GM21423 (cell line): ENCODE results near the gene ERO1A.
"Not testable (repeated sequence)": the region's sequence is repeated elsewhere in the genome, so short reads cannot be mapped to it uniquely, and the experiment has no call there.

Experiments used
- ATAC-seq: cut with Tn5 transposase; IDR thresholded peaks from one replicate; pipeline ENCODE4 v1.9.1; 2021; ENCODE audit warnings: mild to moderate bottlenecking, moderate library complexity; ENCODE audit not compliant: unreplicated experiment

ERO1A gene

GRCh38 chr14:52695481-52696091 is at the start of gene ERO1A:
Gene ERO1A (minus strand): TSS chr14:52695558. CDS start chr14:52695481, 77 bp downstream.
- ATAC-seq: peak; percentile 66

- ATAC-seq: peak; percentile 25
These were observed 46.5 kb upstream of the ERO1A start for GRCh38 chr14:52741865-52742264.

GRCh38 chr14:52740751-52741150 is 45.4 kb upstream of the ERO1A start:
- ATAC-seq: no peak

GRCh38 chr14:52738409-52738808 is 43.1 kb upstream of the ERO1A start:
- no peak for ATAC-seq

- no peak for ATAC-seq
These were observed 40.6 kb upstream of the ERO1A start for GRCh38 chr14:52735921-52736489.

- no peak for ATAC-seq
These were observed 38.5 kb upstream of the ERO1A start for GRCh38 chr14:52733824-52734223.

- no peak for ATAC-seq
These were observed 35.4 kb upstream of the ERO1A start for GRCh38 chr14:52730709-52731111.

- ATAC-seq: peak; percentile 94
These were observed 34.8 kb upstream of the ERO1A start, which contains the start of gene STYX for GRCh38 chr14:52729925-52730708. Gene STYX (plus strand): TSS chr14:52730166. CDS start chr14:52730475, 309 bp downstream.

GRCh38 chr14:52729585-52729924 is 34.2 kb upstream of the ERO1A start:
- no peak for ATAC-seq

GRCh38 chr14:52729035-52729434 is 33.7 kb upstream of the ERO1A start:
- ATAC-seq: not testable (repeated sequence)

- ATAC-seq: not testable (repeated sequence)
These were observed 32.2 kb upstream of the ERO1A start for GRCh38 chr14:52727509-52727908.

GRCh38 chr14:52724360-52724644 is 28.9 kb upstream of the ERO1A start:
- no peak for ATAC-seq

GRCh38 chr14:52723514-52724359 is 28.4 kb upstream of the ERO1A start:
- no peak for ATAC-seq

- no peak for ATAC-seq
These were observed 20.8 kb upstream of the ERO1A start for GRCh38 chr14:52716155-52716554.

GRCh38 chr14:52711666-52712065 is 16.3 kb upstream of the ERO1A start:
- no peak for ATAC-seq

- peak; percentile 97 for ATAC-seq
These were observed 11.7 kb upstream of the ERO1A start, which contains the start of gene PSMC6 for GRCh38 chr14:52706724-52707706. Gene PSMC6 (plus strand): TSS chr14:52707200. CDS start chr14:52707220, 20 bp downstream.

- ATAC-seq: no peak
These were observed 10.9 kb upstream of the ERO1A start for GRCh38 chr14:52706286-52706685.

- no peak for ATAC-seq
These were observed 8.3 kb upstream of the ERO1A start for GRCh38 chr14:52703664-52704063.

GRCh38 chr14:52703225-52703624 is 7.9 kb upstream of the ERO1A start:
- ATAC-seq: no peak

GRCh38 chr14:52701223-52701622 is 5.9 kb upstream of the ERO1A start:
- ATAC-seq: no peak
